ENCODE measurements around the gene CLASP2.

DNA sequence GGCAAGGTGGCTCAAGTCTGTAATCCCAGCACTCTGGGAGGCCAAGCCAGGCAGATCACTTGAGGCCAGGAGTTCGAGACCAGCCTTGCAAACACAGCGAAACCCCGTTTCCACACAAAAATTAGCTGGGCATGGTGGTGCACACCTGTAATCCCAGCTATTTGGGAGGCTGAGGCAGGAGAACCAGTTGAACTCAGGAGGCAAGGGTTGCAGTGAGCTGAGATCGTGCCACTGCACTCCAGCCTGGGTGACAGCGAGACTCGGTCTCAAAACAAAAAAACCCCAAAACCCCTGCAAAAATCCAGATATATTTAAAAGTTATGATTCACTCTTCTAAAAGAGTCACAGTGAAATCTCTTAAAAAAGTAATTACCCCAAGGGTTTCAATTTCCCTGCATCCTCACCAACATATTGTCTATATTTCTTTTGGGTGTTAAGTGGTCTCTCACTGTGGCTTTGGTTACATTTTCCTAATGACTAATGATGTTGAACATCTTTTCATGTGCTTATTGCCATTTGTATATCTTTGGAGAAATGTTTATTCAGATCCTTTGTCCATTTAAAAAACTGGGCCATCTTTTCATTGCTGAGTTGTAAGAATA, 204.7 kb downstream of the CLASP2 start:
- TF ChIP-seq, protein P1, sequence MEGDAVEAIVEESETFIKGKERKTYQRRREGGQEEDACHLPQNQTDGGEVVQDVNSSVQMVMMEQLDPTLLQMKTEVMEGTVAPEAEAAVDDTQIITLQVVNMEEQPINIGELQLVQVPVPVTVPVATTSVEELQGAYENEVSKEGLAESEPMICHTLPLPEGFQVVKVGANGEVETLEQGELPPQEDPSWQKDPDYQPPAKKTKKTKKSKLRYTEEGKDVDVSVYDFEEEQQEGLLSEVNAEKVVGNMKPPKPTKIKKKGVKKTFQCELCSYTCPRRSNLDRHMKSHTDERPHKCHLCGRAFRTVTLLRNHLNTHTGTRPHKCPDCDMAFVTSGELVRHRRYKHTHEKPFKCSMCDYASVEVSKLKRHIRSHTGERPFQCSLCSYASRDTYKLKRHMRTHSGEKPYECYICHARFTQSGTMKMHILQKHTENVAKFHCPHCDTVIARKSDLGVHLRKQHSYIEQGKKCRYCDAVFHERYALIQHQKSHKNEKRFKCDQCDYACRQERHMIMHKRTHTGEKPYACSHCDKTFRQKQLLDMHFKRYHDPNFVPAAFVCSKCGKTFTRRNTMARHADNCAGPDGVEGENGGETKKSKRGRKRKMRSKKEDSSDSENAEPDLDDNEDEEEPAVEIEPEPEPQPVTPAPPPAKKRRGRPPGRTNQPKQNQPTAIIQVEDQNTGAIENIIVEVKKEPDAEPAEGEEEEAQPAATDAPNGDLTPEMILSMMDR (conservative IDR thresholded peaks at IDR 0.05) = no peak
- no peak for TF ChIP-seq EZH2 (IDR thresholded peaks at IDR 0.05; ENCODE audit: low read depth)
